Sigmoid colon (tissue), 4 donors: Measurements from ENCODE around the gene KIF1A.

Experiments used
- CTCF ChIP-seq, 4 experiments: fragments of 450-650 bp in 3 of 4; fragments of 200-600 bp in 1 of 4; IDR thresholded peaks; one replicate each; pipeline ENCODE4 v1.5.1; 2016 to 2019; ENCODE audit warnings: antibody characterized with exemption in 4 of 4, mild to moderate bottlenecking in 3 of 4, moderate library complexity in 2 of 4
- POLR2AphosphoS5 ChIP-seq, 4 donors: sonication (generic); formaldehyde crosslinking; IDR thresholded peaks; one replicate each; pipeline ENCODE4 v1.6.1; 2017; ENCODE audit warnings: antibody characterized with exemption in 4 of 4

- TF ChIP-seq CTCF (IDR thresholded peaks at IDR 0.05) (no peak), POLR2AphosphoS5 (IDR thresholded peaks at IDR 0.05) (no peak)
Measured at GRCh38 chr2:240705204-240705791, 114.7 kb downstream of the KIF1A start.
